Calu3 (cell line): Measurements from ENCODE around the gene MFSD1. TPM values are rescaled to one million over a fixed set of nuclear protein-coding genes. Genes with fewer than 3 reads are reported as not detected.

Experiments used
- BruUV-seq: library from RNA; stranded (reverse); fragments of 400-500 nt; replicated peaks from 2 replicates; lab custom pipeline; 2021; lab: Mats Ljungman, UMichigan
- CTCF ChIA-PET: fragments of 300-600 bp; sonication (Branson Sonifier 250); formaldehyde crosslinking; loops from one replicate; lab custom pipeline; 2022; ENCODE audit warnings: antibody characterized with exemption; lab: Charles Lee
- DNase-seq: peaks from one replicate; pipeline ENCODE4 v3.0.0; 2022
- H3K27ac Mint-ChIP-seq: one replicate; pipeline ENCODE4 v1.8.0; 2022; ENCODE audit warnings: mixed read lengths; ENCODE audit not compliant: unreplicated experiment
- H3K27me3 Mint-ChIP-seq: one replicate; pipeline ENCODE4 v1.8.0; 2022; ENCODE audit warnings: mixed read lengths; ENCODE audit not compliant: unreplicated experiment
- H3K36me3 Mint-ChIP-seq: one replicate; pipeline ENCODE4 v1.8.0; 2022; ENCODE audit warnings: mild to moderate bottlenecking, moderate library complexity, mixed read lengths; ENCODE audit not compliant: insufficient read depth, unreplicated experiment
- H3K4me1 Mint-ChIP-seq: one replicate; pipeline ENCODE4 v1.8.0; 2022; ENCODE audit warnings: mild to moderate bottlenecking, low read depth, mixed read lengths; ENCODE audit not compliant: unreplicated experiment
- H3K4me3 Mint-ChIP-seq: one replicate; pipeline ENCODE4 v1.8.0; 2022; ENCODE audit warnings: mild to moderate bottlenecking, low read depth, moderate library complexity, mixed read lengths; ENCODE audit not compliant: unreplicated experiment
- H3K9me3 Mint-ChIP-seq: one replicate; pipeline ENCODE4 v1.8.0; 2022; ENCODE audit warnings: low read depth, mixed read lengths; ENCODE audit not compliant: unreplicated experiment
- intact Hi-C: fragments of 100-400 bp; cut with micrococcal nuclease; formaldehyde crosslinking; loops from one replicate; pipeline ENCODE4 v1.10.0; 2022; ENCODE audit not compliant: unreplicated experiment
- total RNA-seq: library from RNA; stranded (reverse); gene quantifications from 2 replicates; pipeline ENCODE4 v1.2.3, GENCODE V29; 2022
- TF ChIP-seq, protein P1 (sequence below): fragments of 200-600 bp; IDR thresholded peaks from one replicate; pipeline ENCODE4 v1.8.0; 2022; ENCODE audit warnings: antibody characterized with exemption; ENCODE audit not compliant: unreplicated experiment

Gene MFSD1
- total RNA-seq, 1 experiment from 2014 or later, result 95.8 TPM

DNA sequence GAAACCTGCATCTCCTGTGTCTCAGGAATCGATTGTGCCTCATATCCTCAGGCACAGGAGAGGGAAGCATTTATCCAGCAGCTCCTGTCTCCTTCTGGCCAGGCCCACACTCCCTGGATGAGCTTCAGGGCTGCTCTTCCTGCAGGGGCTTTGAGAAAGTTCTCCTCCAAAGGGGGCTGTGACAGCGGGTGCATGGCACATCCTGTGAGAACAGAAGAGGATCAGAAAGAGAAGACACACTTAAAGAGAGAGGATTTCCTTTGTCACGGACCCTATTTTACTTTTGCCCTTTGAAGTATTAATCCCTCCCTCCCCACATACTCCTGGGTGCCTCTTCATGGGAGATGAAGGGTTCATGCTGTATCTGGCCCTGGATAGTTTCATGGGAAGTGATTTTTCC lies 46.0 kb downstream of the MFSD1 start:
- Mint-ChIP-seq H3K27me3 (no peaks in the 10 kb centered on the region), H3K4me3 (no peak overlapping the region), H3K9me3 (no peaks in the 10 kb centered on the region), H3K4me1 (no peaks in the 10 kb centered on the region), H3K36me3 (no peaks in the 10 kb centered on the region), H3K27ac (no peak overlapping the region)
- TF ChIP-seq, protein P1, sequence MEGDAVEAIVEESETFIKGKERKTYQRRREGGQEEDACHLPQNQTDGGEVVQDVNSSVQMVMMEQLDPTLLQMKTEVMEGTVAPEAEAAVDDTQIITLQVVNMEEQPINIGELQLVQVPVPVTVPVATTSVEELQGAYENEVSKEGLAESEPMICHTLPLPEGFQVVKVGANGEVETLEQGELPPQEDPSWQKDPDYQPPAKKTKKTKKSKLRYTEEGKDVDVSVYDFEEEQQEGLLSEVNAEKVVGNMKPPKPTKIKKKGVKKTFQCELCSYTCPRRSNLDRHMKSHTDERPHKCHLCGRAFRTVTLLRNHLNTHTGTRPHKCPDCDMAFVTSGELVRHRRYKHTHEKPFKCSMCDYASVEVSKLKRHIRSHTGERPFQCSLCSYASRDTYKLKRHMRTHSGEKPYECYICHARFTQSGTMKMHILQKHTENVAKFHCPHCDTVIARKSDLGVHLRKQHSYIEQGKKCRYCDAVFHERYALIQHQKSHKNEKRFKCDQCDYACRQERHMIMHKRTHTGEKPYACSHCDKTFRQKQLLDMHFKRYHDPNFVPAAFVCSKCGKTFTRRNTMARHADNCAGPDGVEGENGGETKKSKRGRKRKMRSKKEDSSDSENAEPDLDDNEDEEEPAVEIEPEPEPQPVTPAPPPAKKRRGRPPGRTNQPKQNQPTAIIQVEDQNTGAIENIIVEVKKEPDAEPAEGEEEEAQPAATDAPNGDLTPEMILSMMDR, result no peak
- CTCF ChIA-PET, result interaction anchor here (0.9 to 3.6 kb wide), 2 partner anchors 8 to 413 kb away, joined by 3 to 34 read pairs; no protein-coding TSS in a partner anchor
- intact Hi-C loops, result loop anchor here (5.0 to 10.0 kb wide), 2 partner anchors 739 to 957 kb away; no protein-coding TSS in a partner anchor
- no peak for DNase-seq
- BruUV-seq, result no TSS peak

DNA sequence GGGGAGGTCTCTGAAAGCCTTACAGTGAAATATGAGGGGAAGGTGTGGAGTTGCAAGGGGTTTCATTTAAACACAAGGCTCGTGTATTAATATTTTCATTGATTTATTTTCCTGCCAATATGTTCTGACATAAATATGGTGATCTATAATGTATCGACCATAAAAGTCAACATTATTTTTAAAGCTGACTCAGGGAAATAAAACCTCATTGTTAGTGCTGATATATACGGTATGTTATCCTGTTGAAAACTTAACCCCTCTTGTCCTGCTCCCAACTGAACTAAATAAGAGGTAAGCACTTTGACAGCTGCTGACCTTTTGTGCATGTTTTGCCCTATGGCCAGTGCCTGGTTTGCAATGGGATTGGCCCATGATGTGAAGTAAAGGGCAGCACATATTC lies 47.9 kb downstream of the MFSD1 start:
- H3K4me1 Mint-ChIP-seq, result no peaks in the 10 kb centered on the region
- no peaks in the 10 kb centered on the region for H3K36me3 Mint-ChIP-seq
- no peaks in the 10 kb centered on the region for H3K9me3 Mint-ChIP-seq
- no peak overlapping the region for H3K4me3 Mint-ChIP-seq
- CTCF ChIA-PET, result interaction anchor here (1.4 kb wide), 1 partner anchor 410 kb away, joined by 3 read pairs; no protein-coding TSS in a partner anchor
- DNase-seq, result no peak
- no peak overlapping the region for H3K27ac Mint-ChIP-seq
- intact Hi-C loops, result loop anchor here (5.0 to 10.0 kb wide), 2 partner anchors 738 to 955 kb away; no protein-coding TSS in a partner anchor
- H3K27me3 Mint-ChIP-seq, result no peaks in the 10 kb centered on the region
- no TSS peak for BruUV-seq
- TF ChIP-seq, protein P1, result no peak

DNA sequence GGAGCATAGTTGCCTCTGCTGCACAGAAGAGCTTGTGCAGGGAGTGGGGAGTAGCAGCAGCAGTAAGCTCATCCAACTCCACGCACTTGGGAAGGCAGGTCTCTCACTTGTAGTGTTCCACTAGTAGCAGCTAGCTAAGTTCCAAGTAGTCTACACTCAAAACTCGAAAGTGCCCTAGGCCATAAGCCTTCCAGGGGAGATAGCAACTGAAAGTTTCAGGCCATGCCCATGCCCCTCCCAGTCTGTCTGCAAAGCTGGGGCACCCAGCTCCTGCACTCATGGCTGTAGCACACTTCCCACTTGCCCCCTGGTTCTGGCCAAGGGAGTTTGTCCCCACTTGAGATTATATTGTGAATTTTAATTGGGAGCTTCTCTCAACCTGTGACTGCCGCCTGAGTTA lies 57.5 kb downstream of the MFSD1 start:
- H3K9me3 Mint-ChIP-seq, result no peaks in the 10 kb centered on the region
- H3K36me3 Mint-ChIP-seq, result no peaks in the 10 kb centered on the region
- H3K4me1 Mint-ChIP-seq, result no peaks in the 10 kb centered on the region
- H3K27ac Mint-ChIP-seq, result no peak overlapping the region
- peaks cover 13% of the 10 kb centered on the region for H3K27me3 Mint-ChIP-seq
- no peak for DNase-seq
- TF ChIP-seq, protein P1, result no peak
- CTCF ChIA-PET, result no interaction called here
- intact Hi-C loops, result no loop called here
- H3K4me3 Mint-ChIP-seq, result no peak overlapping the region
- BruUV-seq, result no TSS peak

DNA sequence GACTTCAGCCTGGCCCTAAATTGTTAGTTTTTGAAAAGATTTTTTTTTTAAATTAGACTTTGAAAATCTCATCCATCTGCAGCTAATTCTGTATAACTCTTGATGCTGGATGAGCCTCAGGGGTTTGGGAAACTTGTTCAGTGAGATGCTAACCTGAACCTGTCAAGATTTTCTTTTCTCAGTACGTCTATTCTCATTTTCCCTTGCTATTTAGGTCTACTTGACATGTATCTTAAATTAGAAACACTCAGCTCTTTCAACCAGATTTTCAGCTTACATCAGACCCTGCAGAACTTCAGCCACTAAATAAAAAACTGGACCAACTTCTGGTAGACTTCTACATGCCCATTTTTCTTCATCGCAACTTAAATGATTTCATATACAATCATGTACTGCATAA lies 61.4 kb downstream of the MFSD1 start:
- CTCF ChIA-PET, result no interaction called here
- H3K4me3 Mint-ChIP-seq, result no peak overlapping the region
- H3K4me1 Mint-ChIP-seq, result no peaks in the 10 kb centered on the region
- H3K36me3 Mint-ChIP-seq, result no peaks in the 10 kb centered on the region
- H3K27me3 Mint-ChIP-seq, result no peaks in the 10 kb centered on the region
- H3K9me3 Mint-ChIP-seq, result no peaks in the 10 kb centered on the region
- no peak overlapping the region for H3K27ac Mint-ChIP-seq
- intact Hi-C loops, result no loop called here
- no TSS peak for BruUV-seq
- no peak for DNase-seq
- TF ChIP-seq, protein P1, result no peak
